NCI-H1092 treated with DMSO at 0.1 percent for 48 hours (cell line): ENCODE measurements around the gene UIMC1.

ENCODE experiments used
- DNase-seq: peaks from one replicate; lab custom pipeline; 2025; lab: John Stamatoyannopoulos, UW

The UIMC1 gene

DNA sequence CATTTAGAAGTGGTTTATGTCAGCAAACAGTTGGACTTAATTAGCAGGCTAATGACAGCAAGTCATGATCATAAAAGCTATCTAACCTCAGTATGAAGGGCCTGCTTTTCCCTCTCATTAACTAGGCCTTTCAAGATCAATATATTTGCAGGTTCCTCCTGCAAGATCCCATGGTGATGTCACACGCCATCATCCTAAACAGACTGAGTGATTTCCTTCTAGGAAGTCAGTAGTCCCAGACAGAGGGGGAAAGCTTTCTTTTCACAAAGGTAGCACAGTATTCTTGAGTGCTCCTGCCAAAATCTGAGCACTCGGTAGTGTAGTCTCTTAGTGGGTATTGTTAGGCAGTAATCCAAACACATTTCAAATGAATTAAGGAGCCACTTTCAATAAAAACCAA is 52.5 kb downstream of the UIMC1 start:
- DNase-seq: no peak

DNA sequence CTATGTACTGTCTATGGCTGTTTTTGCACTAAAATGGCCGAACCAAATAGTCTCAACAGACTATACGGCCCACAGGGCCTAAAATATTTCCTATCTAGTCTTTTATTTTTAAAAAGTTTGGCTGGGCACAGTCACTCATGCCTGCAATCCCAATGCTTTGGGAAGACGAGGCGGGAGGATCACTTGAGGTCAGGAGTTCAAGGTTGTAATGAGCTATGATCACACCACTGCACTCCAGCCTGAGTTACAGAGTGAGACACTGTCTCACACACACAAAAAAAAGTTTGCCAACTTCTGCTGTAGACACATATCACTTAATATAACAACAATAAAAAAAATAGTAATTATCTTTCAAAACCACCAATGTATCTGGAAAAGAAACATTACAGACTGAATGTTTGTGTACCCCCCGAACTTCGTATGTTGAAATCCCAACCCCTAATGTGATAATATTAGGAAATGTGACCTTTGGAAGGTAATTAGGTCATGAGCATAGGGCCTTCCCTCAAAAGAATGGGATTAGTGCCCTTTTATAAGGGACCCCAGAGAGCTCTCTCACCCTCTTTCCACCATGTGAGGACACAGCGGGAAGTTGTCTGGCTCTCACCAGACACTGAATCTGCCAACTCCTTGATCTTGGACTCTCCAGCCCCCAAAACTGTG is 53.9 kb downstream of the UIMC1 start:
- no peak for DNase-seq

DNA sequence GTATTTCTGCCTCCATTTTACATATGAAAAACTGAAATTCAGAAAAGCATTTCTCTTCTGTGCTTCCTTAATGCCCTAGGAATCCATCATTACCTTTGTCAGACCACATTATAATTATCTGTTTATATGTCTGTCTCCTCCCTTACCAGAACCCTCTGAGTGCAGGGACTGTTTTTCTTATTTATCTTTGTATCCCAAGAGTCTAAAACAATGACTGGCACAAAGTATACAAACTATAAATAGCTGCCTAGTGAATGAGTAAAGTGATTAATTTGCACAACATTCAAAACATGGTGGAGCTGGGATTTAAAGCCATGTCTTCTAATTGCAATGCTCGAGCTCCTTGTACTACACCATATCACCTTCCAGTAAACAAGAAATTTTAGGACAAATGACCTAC is 58.1 kb downstream of the UIMC1 start:
- DNase-seq: no peak

DNA sequence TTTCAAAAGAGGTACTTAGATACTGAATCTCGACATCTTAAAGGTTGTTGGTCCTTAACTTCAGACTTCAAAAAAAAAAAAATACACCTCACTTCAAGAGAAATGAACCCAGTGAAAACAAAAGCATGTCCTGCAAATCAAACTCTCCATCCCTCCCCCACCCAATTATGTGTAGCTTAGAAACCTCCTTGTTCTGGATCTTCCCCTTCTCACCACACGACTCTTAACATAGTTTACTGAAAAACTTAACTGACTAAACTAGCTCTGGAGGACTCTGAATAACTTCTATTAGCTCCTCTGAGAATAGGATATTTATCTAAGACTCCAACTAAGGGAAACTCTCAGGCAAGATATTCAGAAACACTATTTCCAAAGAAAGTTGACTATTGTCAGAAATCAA is 58.7 kb downstream of the UIMC1 start:
- no peak for DNase-seq

DNA sequence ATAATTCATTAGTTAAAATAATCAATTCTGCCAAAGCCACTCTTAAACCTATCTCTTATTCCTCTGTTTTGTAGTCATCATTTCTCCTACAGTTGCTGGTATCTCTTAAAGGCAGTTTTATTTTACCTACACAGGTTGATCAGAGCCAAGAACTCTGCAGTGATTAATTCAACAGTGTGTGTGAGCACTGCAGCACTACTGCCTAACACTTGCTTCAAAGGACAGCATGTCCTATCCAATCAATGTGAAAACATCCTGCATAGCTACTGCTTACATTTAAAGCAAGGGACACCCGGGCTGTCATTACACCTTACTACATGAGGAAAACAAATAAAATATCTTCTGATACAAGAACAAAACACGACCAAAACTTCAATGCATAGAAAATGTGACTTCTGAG is 62.3 kb downstream of the UIMC1 start:
- DNase-seq: no peak

DNA sequence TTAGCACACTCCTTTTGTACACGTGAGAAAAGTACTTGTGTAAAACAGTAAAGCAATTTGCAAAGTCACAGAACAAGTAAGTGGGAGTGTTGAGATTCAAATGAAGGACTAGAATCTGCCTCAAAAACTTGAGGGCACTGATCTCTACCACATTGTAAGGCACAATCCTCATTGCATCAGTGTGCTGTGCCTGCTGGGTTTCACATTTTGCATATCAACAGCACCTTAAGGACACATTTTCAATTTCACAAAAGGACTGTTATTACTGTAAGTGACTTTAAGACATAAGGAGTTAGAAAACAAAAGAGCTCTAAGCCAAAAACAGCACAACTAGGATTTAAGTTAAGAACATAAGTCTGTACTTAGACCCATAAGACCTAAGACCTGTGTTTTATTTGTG is 62.8 kb downstream of the UIMC1 start:
- DNase-seq: no peak

DNA sequence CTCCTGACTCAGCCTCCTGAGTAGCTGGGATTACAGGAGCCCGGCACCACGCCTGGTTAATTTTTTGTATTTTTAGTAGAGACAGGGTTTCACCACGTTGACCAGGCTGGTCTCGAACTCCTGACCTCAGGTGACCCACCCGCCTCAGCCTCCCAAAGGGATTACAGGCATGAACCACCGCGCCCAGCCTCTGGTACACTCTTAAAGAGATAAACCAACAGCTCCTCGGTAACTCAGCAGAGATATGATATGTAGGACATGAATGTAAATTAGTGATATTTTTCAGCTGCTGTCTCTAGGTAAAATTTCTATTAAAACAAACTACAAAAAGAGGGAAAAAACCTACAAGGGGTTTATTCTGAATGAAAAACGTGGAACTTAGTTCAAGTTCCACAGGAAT is 64.6 kb downstream of the UIMC1 start:
- DNase-seq: no peak

DNA sequence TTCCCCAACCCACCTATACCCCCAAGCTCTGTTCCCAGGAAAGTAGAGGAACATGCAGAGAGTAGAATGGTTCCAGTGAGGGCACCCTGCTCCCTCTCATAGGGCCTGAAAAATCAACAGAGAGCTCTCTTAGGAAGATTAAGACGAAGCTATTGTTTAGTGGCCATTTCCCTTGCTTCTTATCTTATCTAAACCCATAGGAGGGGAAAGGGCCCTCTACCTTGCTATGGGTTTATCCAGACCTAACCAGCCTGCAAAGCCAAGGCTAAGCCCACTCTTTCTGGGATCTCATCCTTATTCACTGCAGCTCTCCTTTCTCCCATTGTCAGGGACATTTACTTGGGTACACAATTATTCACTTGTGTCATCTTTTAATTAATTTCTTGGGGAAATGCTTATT is 68.1 kb downstream of the UIMC1 start:
- DNase-seq: no peak

DNA sequence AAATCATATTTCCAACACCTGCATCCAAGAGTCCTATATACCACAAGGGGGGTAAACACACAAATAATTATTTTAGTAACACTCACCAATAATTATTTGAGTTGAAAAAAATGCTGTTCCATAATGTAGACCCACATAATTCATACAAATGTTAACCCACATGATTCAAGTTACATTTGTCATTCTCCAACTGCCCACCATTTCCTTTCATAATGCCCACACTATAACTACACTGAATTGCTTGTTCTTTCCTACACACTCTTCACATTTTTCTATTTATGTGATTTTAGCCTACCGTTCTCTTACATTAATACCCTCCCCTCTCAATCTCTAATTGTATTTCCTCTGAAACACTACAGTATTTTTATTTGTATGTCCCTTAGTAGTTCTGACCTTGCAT is 71.6 kb downstream of the UIMC1 start:
- DNase-seq: no peak

DNA sequence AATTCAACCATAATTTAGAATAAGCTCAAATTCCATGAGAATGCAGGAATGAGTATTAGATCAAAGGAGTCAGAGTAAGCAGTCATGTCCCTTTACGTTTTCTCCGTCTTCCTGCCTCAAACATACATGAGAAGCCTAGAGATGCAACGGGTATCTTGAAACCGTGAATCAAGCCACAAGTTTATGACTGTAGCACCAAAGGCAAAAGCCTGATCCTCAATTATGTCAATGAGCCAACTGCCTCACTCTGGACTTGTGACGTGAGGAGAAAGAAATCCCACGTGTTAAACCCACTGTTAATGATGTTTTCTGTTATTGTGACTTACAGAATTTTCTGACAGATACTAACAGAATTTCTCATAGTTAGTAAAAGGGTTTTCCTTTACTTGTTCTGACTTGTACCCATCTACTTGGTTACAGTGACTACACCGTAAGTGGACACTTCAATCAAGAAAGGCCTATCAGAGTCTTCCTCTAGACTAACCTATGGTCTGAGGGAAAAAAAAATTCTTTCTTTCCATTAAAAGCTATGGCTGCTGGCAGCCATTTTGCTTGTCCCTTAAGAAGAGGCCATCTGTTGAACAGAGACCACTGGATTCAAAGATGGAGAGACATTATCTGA is 72.2 kb downstream of the UIMC1 start:
- no peak for DNase-seq

DNA sequence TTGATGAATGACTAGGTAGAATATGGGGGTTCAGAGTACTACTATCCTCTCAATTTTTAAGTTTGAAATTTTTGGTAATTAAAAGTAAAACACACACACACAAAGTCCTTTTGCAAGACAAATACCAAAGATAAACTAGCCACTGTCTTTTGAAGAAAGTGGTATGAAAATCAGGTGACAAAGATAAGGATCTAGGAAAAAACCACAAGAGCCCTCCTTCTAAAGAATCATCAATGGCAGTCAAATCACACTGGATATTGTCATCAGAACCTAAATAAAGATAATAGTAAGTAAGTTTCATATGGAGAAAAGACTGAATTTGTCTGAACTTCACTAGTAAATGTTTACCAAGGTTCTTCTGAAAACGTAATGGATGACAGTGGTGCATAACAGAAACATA is 76.9 kb downstream of the UIMC1 start:
- DNase-seq: no peak

DNA sequence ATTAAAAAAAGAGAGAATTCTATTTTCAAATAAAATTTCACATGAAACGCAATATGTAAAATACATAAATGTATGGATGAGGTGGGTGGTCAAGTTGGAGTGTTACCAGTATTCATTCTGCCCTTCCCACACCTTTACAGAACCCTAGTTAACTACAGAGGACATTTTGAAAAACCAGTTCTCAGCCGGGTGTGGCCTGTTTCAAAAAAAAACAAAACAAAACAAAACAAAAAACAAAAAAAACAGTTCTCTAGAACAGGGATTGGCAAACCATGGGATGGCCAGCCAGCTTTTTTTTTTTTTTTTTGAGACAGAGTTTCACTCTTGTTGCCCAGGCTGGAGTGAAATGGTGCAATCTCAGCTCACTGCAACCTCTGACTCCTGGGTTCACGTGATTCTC is 79.0 kb downstream of the UIMC1 start:
- no peak for DNase-seq

DNA sequence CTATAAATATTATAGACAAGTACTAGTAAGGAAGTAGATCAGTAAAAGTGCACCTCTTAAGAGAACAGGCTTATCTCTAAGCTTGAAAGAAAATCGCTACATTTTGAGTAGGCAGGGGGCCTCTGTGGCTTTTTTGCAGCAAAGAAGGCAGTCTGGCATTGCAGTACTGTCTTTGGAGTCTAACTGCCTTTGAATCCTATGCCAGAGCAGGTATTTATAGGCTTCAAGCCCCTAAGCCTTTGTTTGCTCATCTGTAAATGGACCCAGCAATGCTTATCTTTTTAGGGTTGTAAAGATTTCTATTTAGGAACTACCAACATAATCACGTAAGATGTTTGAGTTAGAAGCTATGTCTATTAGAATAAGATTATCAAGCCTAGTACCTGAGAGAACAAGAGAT is 83.8 kb downstream of the UIMC1 start:
- no peak for DNase-seq

DNA sequence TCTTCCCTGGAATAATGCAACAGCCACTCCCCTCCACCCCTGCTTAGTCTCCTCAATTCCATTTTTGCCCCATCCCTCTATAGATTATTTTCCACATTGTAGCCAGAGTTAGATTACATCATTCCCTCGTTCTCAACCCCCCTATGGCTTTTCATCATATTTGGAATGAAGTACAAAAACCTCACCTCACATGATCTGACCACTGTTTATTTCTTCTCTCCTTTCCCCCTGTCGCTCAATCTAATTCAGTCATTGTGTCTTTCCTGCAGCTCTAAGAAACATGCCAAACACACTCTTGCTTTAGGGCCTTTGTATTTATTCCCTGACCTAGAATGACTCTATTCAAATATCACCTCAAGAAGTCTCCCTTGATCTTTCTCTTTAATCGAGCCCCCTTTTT is 84.9 kb downstream of the UIMC1 start:
- DNase-seq: no peak

DNA sequence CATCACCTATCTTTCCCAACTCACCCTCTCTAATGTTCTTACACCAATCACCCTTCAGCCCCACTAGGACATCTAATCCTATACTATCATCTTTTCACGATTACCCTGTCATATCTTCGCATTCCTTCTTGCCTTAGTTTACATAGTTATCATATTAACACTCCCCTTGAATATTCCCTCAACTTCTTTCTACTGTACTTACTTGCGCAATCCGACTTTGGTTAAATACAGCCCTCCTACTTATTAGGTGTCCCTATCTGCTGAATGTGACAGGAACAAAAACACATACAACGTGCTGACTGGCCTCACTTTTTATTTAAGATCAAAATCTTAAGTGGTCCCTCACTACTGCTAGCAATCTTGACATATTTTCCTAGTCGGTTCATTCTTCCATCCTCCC is 88.0 kb downstream of the UIMC1 start:
- no peak for DNase-seq

DNA sequence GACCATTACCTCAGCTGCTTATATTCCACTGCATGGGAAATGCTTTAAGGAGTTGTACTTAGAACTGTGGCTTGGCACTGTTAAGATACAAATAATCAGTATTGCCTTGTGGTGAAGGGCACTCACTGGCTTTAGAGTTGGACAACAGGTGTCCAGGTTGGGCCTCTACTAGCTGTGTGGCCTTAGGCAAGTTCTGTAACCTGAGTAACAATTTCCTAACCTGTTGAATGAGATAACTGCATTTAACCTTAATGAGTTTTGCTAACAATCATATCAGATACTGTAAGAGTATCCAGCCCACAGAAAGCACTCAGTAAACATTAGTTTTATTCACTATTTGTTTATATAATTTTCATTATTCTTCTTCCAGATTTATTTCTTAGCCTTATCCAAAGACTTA is 90.2 kb downstream of the UIMC1 start:
- DNase-seq: no peak

DNA sequence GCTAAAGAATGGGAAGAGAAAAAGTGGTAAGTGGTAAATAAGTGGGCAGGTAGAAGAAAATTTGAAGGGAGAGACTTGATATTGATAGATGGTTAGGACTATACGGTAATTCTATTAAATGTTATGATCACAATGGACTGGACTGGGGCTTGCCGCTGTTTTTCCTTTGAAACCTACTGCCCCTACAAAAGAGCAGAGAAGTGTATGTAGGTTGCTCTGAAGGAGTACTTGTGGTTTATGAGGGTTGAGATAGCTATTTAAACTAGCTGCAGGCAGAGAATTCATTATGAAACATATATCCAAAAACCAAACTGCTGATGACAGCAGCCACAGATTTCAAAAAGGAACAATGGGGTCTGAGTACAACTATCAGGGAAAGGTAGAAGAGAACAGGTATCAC is 90.7 kb downstream of the UIMC1 start:
- no peak for DNase-seq

DNA sequence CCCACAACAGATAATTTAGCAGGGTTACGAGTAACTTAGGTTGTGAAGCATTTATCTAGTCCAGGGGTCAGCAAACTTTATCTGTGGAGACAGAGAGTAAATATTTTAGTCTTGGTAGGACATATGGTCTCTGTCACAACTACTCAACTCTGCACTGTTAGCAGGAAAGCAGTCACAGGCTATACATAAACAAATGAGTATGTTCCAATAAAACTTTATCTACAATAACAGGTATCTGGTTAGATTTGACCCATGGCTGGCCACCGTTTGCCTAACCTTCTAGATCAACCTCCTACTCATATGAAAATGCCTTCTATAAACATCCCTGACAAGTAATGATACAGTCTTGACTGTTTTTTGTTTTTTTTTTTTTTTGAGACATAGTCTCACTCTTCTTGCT is 94.5 kb downstream of the UIMC1 start:
- DNase-seq: no peak

DNA sequence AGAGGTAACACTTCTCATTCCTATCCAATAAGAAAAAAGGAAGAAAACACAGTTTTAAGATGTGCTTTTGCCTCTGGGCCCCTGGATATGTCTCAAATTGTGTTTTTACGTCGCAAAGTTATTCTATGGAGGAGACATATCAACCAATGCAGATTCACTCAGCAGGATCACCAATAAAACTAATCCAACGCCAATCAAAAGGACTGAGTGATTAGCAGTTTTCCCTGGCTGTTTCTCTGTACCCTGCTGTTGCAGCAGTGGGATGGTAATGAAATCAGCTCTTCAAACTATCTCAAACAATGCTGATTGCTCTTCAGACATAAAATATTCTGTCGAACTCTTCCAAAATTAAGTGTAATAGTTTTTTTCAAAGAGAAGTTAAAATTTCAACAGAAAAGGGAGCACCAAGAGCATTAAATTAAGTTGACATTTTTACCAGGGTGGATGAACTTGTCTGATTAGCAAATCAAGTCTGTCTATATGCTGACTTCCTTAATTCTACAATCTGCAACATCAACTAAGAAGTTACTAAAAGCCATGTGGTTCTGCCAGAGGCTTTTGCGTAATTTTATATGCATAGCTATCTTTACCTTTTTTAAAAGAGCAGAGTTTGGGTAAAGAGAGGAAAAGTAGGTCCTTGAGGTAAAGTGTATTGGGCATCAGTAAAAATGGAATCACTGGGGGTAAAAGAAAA is 97.8 kb downstream of the UIMC1 start:
- DNase-seq: no peak

DNA sequence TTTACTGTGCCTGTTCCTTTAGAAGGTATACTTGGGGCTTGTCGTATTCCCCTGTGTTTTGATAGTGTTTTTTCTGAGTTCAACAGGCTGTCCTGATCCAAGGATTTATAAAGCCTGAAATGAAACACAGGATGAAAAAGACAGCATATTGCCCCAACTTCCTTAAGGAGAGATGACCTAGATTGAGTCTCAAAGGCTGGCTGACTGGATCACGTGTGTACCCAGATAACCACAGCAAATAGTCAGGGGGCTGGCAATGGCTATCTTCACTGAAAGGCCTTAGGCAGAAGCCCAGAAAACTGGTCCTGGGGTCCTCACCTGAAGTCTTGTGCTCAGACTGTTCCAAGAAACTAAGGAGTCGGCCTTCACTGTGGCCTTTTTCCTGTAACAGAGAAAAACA is 99.8 kb downstream of the UIMC1 start:
- no peak for DNase-seq

DNA sequence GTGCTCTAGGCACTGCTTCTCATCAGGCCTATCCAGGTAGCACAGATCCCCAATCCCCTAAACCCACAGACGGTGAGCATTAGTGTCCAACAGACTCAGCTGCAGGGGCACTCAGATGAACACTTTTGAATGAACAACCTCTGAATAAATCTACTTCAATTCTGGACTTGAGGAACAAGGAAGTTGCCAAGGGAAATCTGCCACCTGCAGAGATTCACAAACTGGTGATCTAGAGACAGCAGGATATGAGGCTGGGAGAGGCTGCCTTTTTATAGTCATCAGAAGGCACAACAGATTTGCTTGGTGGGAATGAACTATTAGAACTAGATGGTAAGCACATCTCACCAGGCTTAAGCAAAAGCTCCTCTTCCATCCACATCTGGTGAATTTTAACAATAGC is 100.5 kb downstream of the UIMC1 start:
- DNase-seq: no peak

DNA sequence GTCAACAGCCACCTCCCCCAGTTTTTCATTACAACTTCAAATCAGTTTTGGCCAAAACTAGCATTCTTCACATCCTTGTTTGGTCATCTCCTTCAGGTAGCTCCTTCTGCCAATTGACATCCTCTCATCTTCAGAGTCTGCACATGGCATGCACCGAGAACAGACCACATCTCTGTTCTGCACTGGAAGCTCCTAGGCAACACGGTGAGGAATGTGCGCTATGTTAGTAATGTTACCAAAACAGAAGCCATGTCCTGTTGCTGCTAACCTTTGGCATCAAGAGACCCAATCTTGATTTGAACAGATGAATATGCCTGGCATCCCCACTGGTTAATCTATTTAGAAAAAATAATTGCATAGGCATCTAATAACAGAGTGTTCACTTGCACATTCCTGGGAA is 102.3 kb downstream of the UIMC1 start:
- no peak for DNase-seq

DNA sequence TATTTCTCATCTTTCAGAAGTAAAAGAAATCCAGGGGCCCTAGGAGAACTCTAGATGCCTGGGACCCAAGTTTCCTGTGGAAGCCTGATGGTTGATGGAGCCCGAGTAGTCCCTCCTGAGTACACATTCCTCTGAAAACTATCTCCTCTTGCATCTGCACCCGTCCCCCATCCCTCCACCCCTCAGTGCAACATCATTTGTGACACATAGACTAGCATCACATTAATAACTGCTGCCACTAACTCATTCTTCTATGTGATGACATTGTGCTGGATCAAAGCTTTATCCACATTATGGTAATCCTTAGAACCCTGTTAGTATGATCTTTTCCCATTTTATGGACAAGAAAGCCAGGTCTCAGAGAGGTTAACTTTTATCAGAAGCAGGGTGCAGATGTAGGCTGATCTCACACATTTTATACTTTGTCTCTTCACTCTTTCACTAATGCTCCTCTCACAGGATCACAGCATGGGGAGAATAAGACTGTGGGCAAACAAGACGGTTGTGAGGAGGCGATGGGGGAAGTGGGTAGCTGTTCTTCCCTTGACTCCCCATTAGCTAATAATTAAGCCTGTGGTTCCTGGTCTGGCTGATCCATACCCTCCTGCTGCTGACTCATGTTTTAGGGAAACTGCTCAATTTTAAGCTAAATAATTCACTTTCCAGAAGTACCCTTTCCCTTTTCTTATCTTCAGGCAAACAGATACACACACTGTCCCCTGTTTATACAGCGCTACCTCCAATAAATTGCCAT is 103.5 kb downstream of the UIMC1 start:
- no peak for DNase-seq
